IMR-90 (cell line): ENCODE data around the gene CLDN18. TPM values are rescaled to one million over a fixed set of nuclear protein-coding genes. Genes with fewer than 3 reads are reported as not detected.

Experiments used
- ATAC-seq: fragments of 200-7000 bp; cut with Tn5 transposase; 2 replicates; pipeline ENCODE4 v1.9.1; 2020; ENCODE audit warnings: low read depth, mild to moderate bottlenecking, moderate library complexity
- BruUV-seq: library from RNA; stranded (reverse); fragments of 400-500 nt; replicated peaks from 2 replicates; lab custom pipeline; 2021; lab: Mats Ljungman, UMichigan
- CTCF ChIA-PET: fragments of 300-600 bp; formaldehyde crosslinking; extraction: SDS; loops from one replicate; lab custom pipeline; 2021; ENCODE audit warnings: antibody characterized with exemption; lab: Yijun Ruan, JAX
- POLR2A ChIA-PET: fragments of 300-600 bp; sonication (Branson Sonifier 250); formaldehyde crosslinking; loops from one replicate; lab custom pipeline; 2022; ENCODE audit warnings: antibody characterized with exemption; ENCODE audit not compliant: unreplicated experiment; lab: Charles Lee
- DNase-seq: peaks from one replicate; pipeline ENCODE4 v3.0.0; 2013
- H2AFZ ChIP-seq: replicated peaks from 2 replicates; pipeline ENCODE3; 2013; ENCODE audit warnings: low read length, mild to moderate bottlenecking; ENCODE audit not compliant: poor library complexity
- H2AK5ac ChIP-seq: 2 replicates; pipeline ENCODE4 v1.6.1; 2013; ENCODE audit warnings: low read depth, low read length, inconsistent platforms
- H2AK9ac ChIP-seq: replicated peaks from 2 replicates; pipeline ENCODE3; 2013; ENCODE audit warnings: mild to moderate bottlenecking, low read depth, low read length, moderate library complexity; ENCODE audit not compliant: poor library complexity
- H2BK120ac ChIP-seq: 2 replicates; pipeline ENCODE4 v1.6.1; 2013; ENCODE audit warnings: low read depth, low read length, inconsistent platforms
- H2BK15ac ChIP-seq: 3 replicates; pipeline ENCODE4 v1.6.1; 2013; ENCODE audit warnings: low read depth, low read length, inconsistent platforms
- H2BK20ac ChIP-seq: 2 replicates; pipeline ENCODE4 v1.6.1; 2013; ENCODE audit warnings: low read depth, mild to moderate bottlenecking, inconsistent platforms, low read length, moderate library complexity
- H2BK5ac ChIP-seq: 2 replicates; pipeline ENCODE4 v1.6.1; 2013; ENCODE audit warnings: mild to moderate bottlenecking, low read depth, low read length, inconsistent platforms; ENCODE audit not compliant: poor library complexity, severe bottlenecking
- H3K14ac ChIP-seq: replicated peaks from 2 replicates; pipeline ENCODE4 v1.6.1; 2013; ENCODE audit warnings: low read depth, low read length, inconsistent platforms
- H3K18ac ChIP-seq: 2 replicates; pipeline ENCODE4 v1.6.1; 2013; ENCODE audit warnings: low read depth, low read length, control low read depth
- H3K23ac ChIP-seq: 2 replicates; pipeline ENCODE4 v1.6.1; 2013; ENCODE audit warnings: low read depth, low read length, inconsistent platforms
- H3K27ac ChIP-seq: 2 replicates; pipeline ENCODE4 v1.5.1; 2013; ENCODE audit warnings: mild to moderate bottlenecking, control low read depth, low read length; ENCODE audit not compliant: insufficient read depth
- H3K27me3 ChIP-seq: 2 replicates; pipeline ENCODE4 v1.6.1; 2013; ENCODE audit warnings: low read length; ENCODE audit not compliant: control insufficient read depth, insufficient read depth
- H3K36me3 ChIP-seq: 2 replicates; pipeline ENCODE4 v1.6.1; 2013; ENCODE audit warnings: low read length, mixed read lengths; ENCODE audit not compliant: control insufficient read depth, insufficient read depth
- H3K4ac ChIP-seq: 2 replicates; pipeline ENCODE4 v1.6.1; 2013; ENCODE audit warnings: low read depth, low read length, inconsistent platforms
- H3K4me1 ChIP-seq: 2 replicates; pipeline ENCODE4 v1.6.1; 2013; ENCODE audit warnings: low read length, mixed read lengths; ENCODE audit not compliant: control insufficient read depth, insufficient read depth
- H3K4me2 ChIP-seq: 2 replicates; pipeline ENCODE4 v1.6.1; 2013; ENCODE audit warnings: low read depth, mild to moderate bottlenecking, control low read depth, low read length, moderate library complexity
- H3K4me3 ChIP-seq: 2 replicates; pipeline ENCODE4 v1.5.1; 2013; ENCODE audit warnings: low read depth, mild to moderate bottlenecking, control low read depth, low read length, moderate library complexity; ENCODE audit not compliant: insufficient read depth
- H3K56ac ChIP-seq: 2 replicates; pipeline ENCODE4 v1.6.1; 2013; ENCODE audit warnings: low read length, inconsistent platforms; ENCODE audit not compliant: insufficient read depth; ENCODE audit errors: extremely low read depth
- H3K79me1 ChIP-seq, 2 experiments: 2 replicates each; pipeline ENCODE4 v1.6.1; 2013; ENCODE audit warnings: low read length in 2 of 2, inconsistent platforms in 1 of 2, low read depth in 1 of 2
- H3K9ac ChIP-seq: 2 replicates; pipeline ENCODE4 v1.6.1; 2013; ENCODE audit warnings: low read depth, low read length, control low read depth
- H3K9me1 ChIP-seq: 2 replicates; pipeline ENCODE4 v1.6.1; 2013; ENCODE audit warnings: low read length, inconsistent platforms; ENCODE audit not compliant: insufficient read depth
- H3K9me3 ChIP-seq: 2 replicates; pipeline ENCODE4 v1.6.1; 2013; ENCODE audit warnings: low read length; ENCODE audit not compliant: control insufficient read depth, insufficient read depth
- H4K20me1 ChIP-seq: 2 replicates; pipeline ENCODE4 v1.6.1; 2013; ENCODE audit warnings: low read length, inconsistent platforms; ENCODE audit not compliant: insufficient read depth
- H4K5ac ChIP-seq: 2 replicates; pipeline ENCODE4 v1.6.1; 2013; ENCODE audit warnings: mild to moderate bottlenecking, low read depth, low read length, control low read depth
- H4K8ac ChIP-seq, 2 experiments: 2 replicates each; pipeline ENCODE4 v1.6.1; 2013; ENCODE audit warnings: low read depth in 2 of 2, low read length in 2 of 2, control low read depth in 1 of 2, inconsistent platforms in 1 of 2
- H4K91ac ChIP-seq: 2 replicates; pipeline ENCODE4 v1.6.1; 2013; ENCODE audit warnings: low read depth, low read length, inconsistent platforms; ENCODE audit not compliant: insufficient read depth
- CEBPB ChIP-seq: IDR thresholded peaks from 2 replicates; pipeline ENCODE4 v1.6.1; 2012; ENCODE audit warnings: low read depth, low read length, improper control_type of control experiment
- USF2 ChIP-seq: fragments of 150-350 bp; IDR thresholded peaks from 2 replicates; pipeline ENCODE4 v1.6.1; 2017; ENCODE audit warnings: mild to moderate bottlenecking, antibody characterized with exemption, low read length, low read depth
- WGBS, 2 experiments: methylation state at CpG; one replicate each; pipeline versions ENCODE4 v1.1.5 to v1.1.7; 2013; ENCODE audit warnings: missing lambda C conversion rate in 2 of 2; ENCODE audit not compliant: insufficient read length in 1 of 2; ENCODE audit errors: extremely low coverage in 2 of 2; 5-methylcytosine and 5-hydroxymethylcytosine counted together
- dilution Hi-C: fragments of 300-500 bp; cut with HindIII; formaldehyde crosslinking; loops from one replicate; pipeline ENCODE4 v1.14.3; 2018; ENCODE audit warnings: low sequenced_read_pairs; ENCODE audit not compliant: unreplicated experiment
- in situ Hi-C: fragments of 300-500 bp; cut with MboI; formaldehyde crosslinking; loops from 3 replicates; pipeline ENCODE4 v1.14.3; 2019; ENCODE audit warnings: low sequenced_read_pairs, inconsistent platforms, mixed read lengths
- intact Hi-C: fragments of 100-400 bp; cut with micrococcal nuclease; formaldehyde crosslinking; loops from 2 replicates; pipeline ENCODE4 v1.10.0; 2022
- polyA plus RNA-seq, 3 experiments: library from polyadenylated mRNA; depleted of rRNA; stranded (reverse); fragments of >200 nt; gene quantifications; 2 replicates each; pipeline ENCODE4 v1.2.3, GENCODE V29; 2012; ENCODE audit warnings: low replicate concordance in 1 of 3
- total RNA-seq: library from RNA; depleted of rRNA; stranded (reverse); fragments of >200 nt; gene quantifications from 2 replicates; pipeline ENCODE4 v1.2.3, GENCODE V29; 2012

The CLDN18 gene
- total and polyA plus RNA-seq, 2 of the 4 experiments (the other 2 are of a cell fraction), result not detected

- no peak overlapping the region for H4K91ac ChIP-seq
- WGBS, 2 experiments, result no CpG with 5 or more reads among the region's 2 CpGs
- no peak overlapping the region for H3K56ac ChIP-seq
- H2AFZ ChIP-seq, result no peak overlapping the region
- H2BK15ac ChIP-seq, result no peak overlapping the region
- TF ChIP-seq CEBPB (no peak), USF2 (no peak)
- no peak overlapping the region for H4K5ac ChIP-seq
- ChIA-PET CTCF (interaction anchor here (1.2 kb wide), 1 partner anchor 19 kb away, joined by 6 read pairs; no protein-coding TSS in a partner anchor), POLR2A (no interaction called here)
- H3K9me3 ChIP-seq, result no peaks in the 10 kb centered on the region
- in situ Hi-C loops (no loop called here), dilution Hi-C loops (no loop called here), intact Hi-C loops (no loop called here)
- H3K4ac ChIP-seq, result no peak overlapping the region
- BruUV-seq, result no TSS peak
- H3K4me2 ChIP-seq, result no peak overlapping the region
- H3K27me3 ChIP-seq, result no peaks in the 10 kb centered on the region
- H2AK5ac ChIP-seq, result no peak overlapping the region
- DNase-seq (no peak), ATAC-seq (no peak)
- no peak overlapping the region for H3K27ac ChIP-seq
- no peak overlapping the region for H2BK20ac ChIP-seq
- no peak overlapping the region for H2BK5ac ChIP-seq
- H3K23ac ChIP-seq, result no peak overlapping the region
- no peak overlapping the region for H3K9ac ChIP-seq
- H3K36me3 ChIP-seq, result peaks cover 9% of the 10 kb centered on the region
- H3K4me1 ChIP-seq, result no peaks in the 10 kb centered on the region
- no peak overlapping the region for H3K4me3 ChIP-seq
- no peak overlapping the region for H2AK9ac ChIP-seq
- no peaks in the 10 kb centered on the region for H3K9me1 ChIP-seq
- H3K14ac ChIP-seq, result no peak overlapping the region
- H3K18ac ChIP-seq, result no peak overlapping the region
- no peak overlapping the region for H2BK120ac ChIP-seq
- H3K79me1 ChIP-seq, result no peaks in the 10 kb centered on the region
- no peak overlapping the region for H4K8ac ChIP-seq
- no peaks in the 10 kb centered on the region for H4K20me1 ChIP-seq
Observed at GRCh38 chr3:138033202-138033691, 23.3 kb downstream of the CLDN18 start.
